Effector CD4-positive, alpha-beta T cell (primary cell): ENCODE measurements around the gene HBG1.

Experiments
- DNase-seq: peaks from one replicate; pipeline ENCODE4 v3.0.0-alpha.2; 2020

HBG1 gene

DNA sequence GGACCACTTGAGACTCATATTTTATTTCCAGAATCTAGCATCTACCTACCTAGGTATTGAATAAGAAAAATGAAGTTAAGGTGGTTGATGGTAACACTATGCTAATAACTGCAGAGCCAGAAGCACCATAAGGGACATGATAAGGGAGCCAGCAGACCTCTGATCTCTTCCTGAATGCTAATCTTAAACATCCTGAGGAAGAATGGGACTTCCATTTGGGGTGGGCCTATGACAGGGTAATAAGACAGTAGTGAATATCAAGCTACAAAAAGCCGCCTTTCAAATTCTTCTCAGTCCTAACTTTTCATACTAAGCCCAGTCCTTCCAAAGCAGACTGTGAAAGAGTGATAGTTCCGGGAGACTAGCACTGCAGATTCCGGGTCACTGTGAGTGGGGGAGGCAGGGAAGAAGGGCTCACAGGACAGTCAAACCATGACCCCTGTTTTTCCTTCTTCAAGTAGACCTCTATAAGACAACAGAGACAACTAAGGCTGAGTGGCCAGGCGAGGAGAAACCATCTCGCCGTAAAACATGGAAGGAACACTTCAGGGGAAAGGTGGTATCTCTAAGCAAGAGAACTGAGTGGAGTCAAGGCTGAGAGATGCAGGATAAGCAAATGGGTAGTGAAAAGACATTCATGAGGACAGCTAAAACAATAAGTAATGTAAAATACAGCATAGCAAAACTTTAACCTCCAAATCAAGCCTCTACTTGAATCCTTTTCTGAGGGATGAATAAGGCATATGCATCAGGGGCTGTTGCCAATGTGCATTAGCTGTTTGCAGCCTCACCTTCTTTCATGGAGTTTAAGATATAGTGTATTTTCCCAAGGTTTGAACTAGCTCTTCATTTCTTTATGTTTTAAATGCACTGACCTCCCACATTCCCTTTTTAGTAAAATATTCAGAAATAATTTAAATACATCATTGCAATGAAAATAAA lies 24.8 kb downstream of the HBG1 start:
- no peak for DNase-seq

GRCh38 chr11:5223686-5224085 lies 26.0 kb downstream of the HBG1 start:
- no peak for DNase-seq

GRCh38 chr11:5223146-5223545 lies 26.5 kb downstream of the HBG1 start:
- no peak for DNase-seq

DNA sequence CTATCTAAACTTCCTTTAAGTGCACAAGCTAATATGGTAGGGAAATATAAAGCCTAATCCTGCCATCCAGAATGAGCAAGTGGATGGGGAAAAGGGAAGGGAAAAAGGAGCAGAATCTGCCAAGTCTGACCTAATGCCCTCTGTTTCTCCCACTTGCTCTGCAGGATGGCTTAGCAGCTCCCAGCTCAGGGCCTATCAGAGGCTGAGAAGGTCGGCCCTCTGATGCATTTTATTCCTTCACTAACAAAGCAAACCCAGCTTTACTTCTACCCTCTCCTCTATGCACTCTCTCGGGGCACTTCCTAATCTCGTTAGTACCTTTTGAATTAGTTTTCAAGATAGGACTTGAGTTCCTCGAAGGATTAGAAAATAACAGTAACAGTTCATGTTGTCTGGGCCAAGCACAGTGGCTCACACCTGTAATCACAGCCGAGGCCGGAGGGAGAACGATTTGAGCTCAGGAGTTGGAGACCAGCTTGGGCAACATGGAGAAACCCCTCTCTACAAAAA lies 39.2 kb downstream of the HBG1 start:
- no peak for DNase-seq

- no peak for DNase-seq
These were observed 44.9 kb downstream of the HBG1 start for GRCh38 chr11:5204787-5205186.

DNA sequence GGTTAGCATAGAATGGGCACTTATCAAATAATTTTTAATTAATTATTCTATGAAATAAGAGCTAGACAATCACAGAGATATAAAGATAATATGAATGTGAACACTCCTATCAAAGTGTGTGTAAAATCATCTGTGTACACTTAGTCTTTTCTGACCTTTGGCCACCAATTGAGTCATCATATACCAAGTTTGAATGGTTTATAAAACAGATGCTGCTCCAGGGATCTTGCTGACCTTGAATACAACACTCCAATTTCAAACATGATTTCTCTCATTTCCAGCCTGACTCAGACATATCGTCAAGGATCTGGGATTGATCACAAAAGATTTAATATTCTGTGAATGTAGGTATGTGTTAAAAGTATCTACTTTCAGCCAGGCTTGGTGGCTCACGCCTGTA lies 46.3 kb downstream of the HBG1 start:
- no peak for DNase-seq

DNA sequence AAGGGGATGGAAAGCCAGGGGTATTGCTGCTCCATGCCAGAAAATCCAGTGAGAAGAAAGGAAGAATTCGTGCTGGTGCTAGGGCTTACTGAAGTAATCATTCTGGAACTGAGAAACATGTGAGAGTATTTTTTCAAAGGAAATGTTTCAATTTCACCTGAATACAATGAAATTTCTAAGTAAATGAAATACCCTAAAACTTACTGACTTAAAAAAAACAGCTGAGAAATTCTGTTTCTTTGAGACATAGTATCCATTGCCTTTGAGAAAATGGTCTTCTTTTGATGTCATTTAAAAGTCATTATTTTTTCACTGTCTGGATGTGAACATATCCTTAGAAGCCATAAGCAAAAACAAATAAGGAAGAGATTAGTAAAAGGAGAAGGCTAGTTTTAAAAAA lies 49.1 kb downstream of the HBG1 start, which contains the start of gene OR51V1:
OR51V1 (minus strand) TSS at position 101 of the 400 bp plus-strand sequence; CDS start at position 101, 0 bp downstream.
- DNase-seq = no peak

DNA sequence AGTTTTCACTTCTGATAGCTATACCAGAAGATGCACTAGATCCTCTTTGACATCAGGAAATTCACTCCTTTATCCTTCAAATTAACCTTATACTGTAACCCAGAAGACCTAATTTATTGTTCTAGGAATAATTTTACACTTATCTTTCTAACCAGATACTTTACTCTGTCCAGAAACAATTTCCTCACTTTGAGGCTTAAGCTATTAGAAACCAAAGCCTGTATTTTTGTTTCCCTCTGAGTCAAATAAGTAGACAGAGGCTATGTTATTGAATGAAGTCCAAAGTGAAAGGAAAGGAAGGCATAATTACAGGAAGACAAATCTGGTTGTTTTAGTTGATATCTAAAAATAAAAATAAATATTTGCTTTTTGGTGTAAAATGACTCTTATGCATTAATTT lies 51.4 kb downstream of the HBG1 start:
- no peak for DNase-seq
